ENCODE results near the gene CRNN.

Gene CRNN

GRCh38 chr1:152392909-152393308, 21.2 kb downstream of the CRNN start (continued):
- TF ChIP-seq BCL11A (tag by site-specific recombination; IDR thresholded peaks at IDR 0.05; ENCODE audit: low read depth), result peak; percentile 32; the same call in 1 of the 2 replicates
- peak; percentile 80 for TF ChIP-seq KLF1 (tag by site-specific recombination; IDR thresholded peaks at IDR 0.05)
- peak; percentile 32; the same call in 1 of the 2 replicates for TF ChIP-seq KLF9 (tag by site-specific recombination; IDR thresholded peaks at IDR 0.05; ENCODE audit: low read depth)
- TF ChIP-seq PRDM10 (tag by site-specific recombination; IDR thresholded peaks at IDR 0.05), result 0 out of 2 replicates have a peak, but pooled peaks have one; percentile 18

- H3K36me3 ChIP-seq (ENCODE audit: control insufficient read depth in 2 of 2, insufficient read depth in 1 of 2, low read length in 2 of 2), result no peaks in the 10 kb centered on the region
- no peak overlapping the region for H3K4me3 ChIP-seq (ENCODE audit: low read depth, low read length)
- H3K27ac ChIP-seq (ENCODE audit: extremely low read depth, low read depth, low read length), result no peak overlapping the region
- ChIA-PET CTCF (interaction anchor here (0.7 to 4.2 kb wide), 2 partner anchors 10 to 137 kb away, joined by 3 to 26 read pairs; no protein-coding TSS in a partner anchor), POLR2A (no interaction called here)
- no peak for TF ChIP-seq ZNF280C (tag by site-specific recombination; IDR thresholded peaks at IDR 0.05)
- no peak for TF ChIP-seq ZNF19 (tag by site-specific recombination; IDR thresholded peaks at IDR 0.05; ENCODE audit: low read depth)
- TF ChIP-seq ZNF560 (tag by site-specific recombination; IDR thresholded peaks at IDR 0.05; ENCODE audit: borderline replicate concordance), result no peak
- no peak for TF ChIP-seq OVOL3 (tag by site-specific recombination; IDR thresholded peaks at IDR 0.05)
- TF ChIP-seq ZNF302 (tag by site-specific recombination; IDR thresholded peaks at IDR 0.05; ENCODE audit: low read depth), result no peak
- no peak for TF ChIP-seq ZNF132 (tag by site-specific recombination; IDR thresholded peaks at IDR 0.05; ENCODE audit: borderline replicate concordance)
- TF ChIP-seq ZNF623 (tag by site-specific recombination; IDR thresholded peaks at IDR 0.05), result no peak
- TF ChIP-seq ZSCAN23 (tag by site-specific recombination; IDR thresholded peaks at IDR 0.05), result no peak
- H3K4me1 ChIP-seq (ENCODE audit: control insufficient read depth, insufficient read depth, low read length), result peaks cover 6% of the 10 kb centered on the region; the same call in 1 of the 2 replicates
- no peaks in the 10 kb centered on the region for H3K9me3 ChIP-seq (ENCODE audit: control insufficient read depth, insufficient read depth, low read depth, low read length)
Observed at GRCh38 chr1:152388889-152389288, 25.2 kb downstream of the CRNN start.

GRCh38 chr1:152386940-152387339, 27.1 kb downstream of the CRNN start:
- Histone ChIP-seq H3K4me3 (ENCODE audit: low read depth, low read length) (no peak overlapping the region), H3K4me1 (ENCODE audit: control insufficient read depth, insufficient read depth, low read length) (no peaks in the 10 kb centered on the region), H3K36me3 (ENCODE audit: control insufficient read depth in 2 of 2, insufficient read depth in 1 of 2, low read length in 2 of 2) (no peaks in the 10 kb centered on the region), H3K27ac (ENCODE audit: extremely low read depth, low read depth, low read length) (no peak overlapping the region), H3K9me3 (ENCODE audit: control insufficient read depth, insufficient read depth, low read depth, low read length) (no peaks in the 10 kb centered on the region)
- CTCF ChIA-PET, result interaction anchor here (1.1 to 4.2 kb wide), 4 partner anchors 12 to 73 kb away, joined by 3 to 26 read pairs (median 6); no protein-coding TSS in a partner anchor
- TF ChIP-seq ZNF513 (tag by site-specific recombination; IDR thresholded peaks at IDR 0.05), result no peak
- no peak for TF ChIP-seq BCL11B (tag by site-specific recombination; IDR thresholded peaks at IDR 0.05; ENCODE audit: low read depth)
- TF ChIP-seq ZNF555 (tag by site-specific recombination; conservative IDR thresholded peaks at IDR 0.05), result no peak
- TF ChIP-seq ZBTB26 (tag by site-specific recombination; optimal IDR thresholded peaks at IDR 0.05), result no peak
- TF ChIP-seq ZNF19 (tag by site-specific recombination; IDR thresholded peaks at IDR 0.05; ENCODE audit: low read depth), result no peak
- TF ChIP-seq HIC1 (tag by site-specific recombination; IDR thresholded peaks at IDR 0.05), result no peak
- TF ChIP-seq KLF17 (tag by site-specific recombination; IDR thresholded peaks at IDR 0.05), result no peak
- POLR2A ChIA-PET, result no interaction called here
